ENCODE results near the gene C10orf62.

Gene C10orf62

GRCh38 chr10:97584798-97585438, 4.6 kb upstream of the C10orf62 start:
- no peak for DNase-seq (ENCODE audit: low read depth in 3 of 3)

GRCh38 chr10:97585439-97585811, 4.1 kb upstream of the C10orf62 start:
- DNase-seq (ENCODE audit: low read depth in 3 of 3), result no peak

DNA sequence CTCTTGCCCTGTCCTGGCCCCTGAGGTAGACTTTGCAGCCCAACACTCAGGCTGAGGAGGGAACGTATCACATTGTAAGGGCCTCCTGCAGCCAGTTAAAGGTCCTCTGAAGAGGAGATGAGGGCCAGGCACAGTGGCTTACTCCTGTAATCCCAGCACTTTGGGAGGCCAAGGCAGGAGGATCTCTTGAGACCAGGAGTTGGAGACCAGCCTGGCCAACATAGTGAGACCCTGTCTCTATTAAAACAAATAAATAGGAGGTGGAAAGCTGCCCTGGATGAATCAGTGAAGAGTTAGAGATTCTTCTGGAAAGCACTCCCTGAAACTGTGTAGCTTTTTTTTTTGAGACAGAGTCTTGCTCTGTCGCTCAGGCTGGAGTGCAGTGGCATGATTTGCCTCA, 2.3 kb upstream of the C10orf62 start:
- DNase-seq (ENCODE audit: low read depth in 3 of 3), result no peak

DNA sequence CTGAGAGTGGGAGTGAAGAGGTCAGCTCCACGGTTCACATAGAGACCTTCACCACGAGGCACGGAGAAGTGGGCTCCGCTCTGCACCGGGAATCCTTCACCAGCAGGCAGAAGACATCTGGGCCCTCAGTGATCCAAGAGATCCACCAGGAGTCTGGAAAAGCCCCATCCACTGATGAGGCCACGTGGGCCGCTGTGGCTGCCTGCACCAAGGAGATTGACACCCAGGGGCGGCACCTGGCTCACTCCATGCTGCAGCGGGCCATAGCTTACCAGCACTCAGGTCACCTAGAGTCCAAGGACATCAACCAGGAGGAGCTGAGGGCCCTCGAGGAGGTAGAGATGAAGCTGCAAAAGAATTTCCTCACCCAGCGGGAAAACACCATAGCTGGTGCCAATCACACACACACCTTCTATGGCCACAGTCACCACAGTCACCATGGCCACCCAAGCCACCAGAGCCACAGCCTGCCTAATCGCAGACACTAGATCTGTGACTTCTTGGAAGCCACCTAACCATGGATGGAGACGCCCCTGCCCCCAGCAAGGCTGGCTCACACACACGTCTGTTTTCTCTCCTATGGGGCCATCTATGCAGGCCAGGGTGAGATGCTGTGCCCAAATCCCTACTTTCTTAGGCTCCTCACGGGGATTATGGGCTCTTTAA, 694 bp downstream of the C10orf62 start:
- no peak for DNase-seq (ENCODE audit: low read depth in 3 of 3)

- no peak for DNase-seq (ENCODE audit: low read depth in 3 of 3)
These were observed 1.4 kb downstream of the C10orf62 start for GRCh38 chr10:97590748-97591495.

DNA sequence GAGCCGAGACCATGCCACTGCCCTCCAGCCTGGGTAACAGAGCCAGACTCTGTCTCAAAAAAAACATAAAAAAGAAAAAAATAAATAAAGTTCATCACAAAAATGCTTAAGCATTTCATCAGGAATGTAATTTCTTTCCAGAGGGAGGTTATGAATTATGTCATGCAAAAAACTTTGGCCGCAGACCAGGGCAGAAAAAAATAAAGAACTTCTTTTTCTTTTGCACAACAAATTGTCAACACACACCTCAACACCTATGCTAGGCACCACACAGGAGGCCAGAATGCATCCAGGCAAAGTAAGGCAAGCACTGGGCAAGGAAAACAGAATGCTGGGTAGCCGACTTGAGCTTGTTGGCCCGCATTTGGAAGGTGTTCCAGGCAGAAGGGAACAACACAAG, 3.9 kb downstream of the C10orf62 start:
- no peak for DNase-seq (ENCODE audit: low read depth in 3 of 3)

DNA sequence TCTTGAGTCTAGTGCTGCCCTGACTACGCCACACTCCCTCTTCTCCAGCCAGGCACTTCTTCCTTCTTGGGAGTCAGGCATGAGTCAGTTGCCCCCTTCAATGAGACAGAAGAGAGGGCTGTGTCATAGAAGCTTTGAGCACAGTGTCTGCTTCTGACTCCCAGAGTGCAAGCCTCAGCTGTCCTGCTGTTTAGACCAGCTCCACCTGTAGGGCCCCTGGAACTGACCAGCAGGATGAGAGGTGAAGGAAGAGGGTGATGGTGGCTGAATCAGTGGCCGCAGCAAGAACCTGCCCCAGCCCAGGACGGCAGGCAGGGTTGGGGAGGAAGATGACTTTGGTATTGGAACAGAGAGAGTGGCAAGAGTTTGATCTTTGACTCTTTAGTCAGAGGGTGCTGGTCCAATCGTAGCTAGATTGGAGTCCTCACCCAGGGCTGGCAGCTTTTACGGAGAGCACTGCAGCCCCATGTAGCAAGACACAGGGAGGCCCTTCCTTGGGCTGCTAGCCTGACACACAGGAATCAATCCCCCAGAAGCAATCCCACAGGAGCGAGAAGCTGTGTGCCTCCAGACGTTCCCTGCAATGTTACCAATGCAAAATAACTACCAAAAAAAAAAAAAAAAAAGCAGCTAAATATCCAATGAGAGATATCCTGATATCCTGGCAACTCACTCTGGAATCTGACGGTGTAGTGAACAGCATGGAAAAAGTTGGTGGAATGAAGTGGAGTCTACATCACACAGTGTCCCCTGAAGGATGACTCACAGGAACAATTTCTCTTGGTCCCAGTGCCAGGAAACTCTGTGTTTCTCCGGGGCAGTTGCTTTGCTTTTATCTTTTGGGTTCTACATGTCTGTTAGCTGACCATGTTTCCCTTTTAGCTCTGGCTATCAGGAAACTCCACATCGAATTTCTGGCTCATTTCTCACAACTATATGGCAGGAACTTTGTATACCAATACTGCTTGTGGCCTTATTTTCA, 6.9 kb downstream of the C10orf62 start:
- DNase-seq (ENCODE audit: low read depth in 3 of 3), result no peak

GRCh38 chr10:97597778-97598177, 8.3 kb downstream of the C10orf62 start:
- DNase-seq (ENCODE audit: low read depth in 3 of 3), result no peak

DNA sequence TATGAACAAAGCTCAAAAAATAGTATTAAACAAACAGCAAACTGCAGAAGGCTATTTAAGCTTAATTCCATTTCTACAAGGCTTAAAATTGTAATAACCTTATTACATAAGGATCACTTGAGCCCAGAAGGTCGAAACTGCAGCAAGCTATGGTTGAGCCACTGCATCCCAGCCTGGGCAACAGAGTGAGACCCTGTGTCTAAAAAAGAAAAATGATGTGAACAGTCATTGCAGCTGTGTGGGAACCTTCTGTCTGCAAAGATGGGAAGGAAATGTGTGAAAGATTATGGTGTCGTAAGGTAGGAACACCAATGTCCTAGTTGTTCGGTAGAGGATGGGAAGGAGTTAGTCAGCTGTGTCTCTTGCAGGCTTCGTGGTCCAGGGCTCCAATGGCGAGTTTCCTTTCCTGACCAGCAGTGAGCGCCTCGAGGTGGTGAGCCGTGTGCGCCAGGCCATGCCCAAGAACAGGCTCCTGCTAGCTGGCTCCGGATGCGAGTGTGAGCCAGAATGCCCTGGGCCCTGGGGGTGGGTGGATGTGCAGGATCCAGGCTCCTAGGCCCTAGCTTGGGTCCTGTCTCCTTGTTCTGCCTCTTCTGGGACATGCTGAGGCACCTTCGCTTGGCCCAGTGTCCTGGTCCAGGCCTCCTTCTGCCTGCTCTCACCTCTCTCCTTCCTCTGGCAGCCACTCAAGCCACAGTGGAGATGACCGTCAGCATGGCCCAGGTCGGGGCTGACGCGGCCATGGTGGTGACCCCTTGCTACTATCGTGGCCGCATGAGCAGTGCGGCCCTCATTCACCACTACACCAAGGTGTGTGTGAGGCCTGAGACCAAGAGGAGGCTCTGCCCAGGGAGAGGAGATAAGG, 9.1 kb downstream of the C10orf62 start:
- DNase-seq (ENCODE audit: low read depth in 3 of 3), result no peak

DNA sequence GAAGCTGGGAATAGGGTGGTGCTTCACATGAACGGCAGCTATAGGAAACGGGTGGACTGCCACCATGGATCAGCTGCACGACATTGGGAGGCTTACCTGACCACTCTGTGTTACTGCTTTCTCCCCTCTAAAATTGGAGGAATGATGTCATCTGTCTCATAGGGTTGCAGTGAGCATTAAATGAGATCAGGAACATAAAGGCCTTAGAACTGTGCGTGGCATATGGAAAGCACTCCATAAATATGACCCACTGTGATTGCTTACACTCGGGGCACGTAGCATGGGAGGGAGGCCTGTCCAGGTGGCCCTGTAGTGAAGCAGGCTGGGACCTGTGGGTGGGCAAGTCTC, 9.7 kb downstream of the C10orf62 start:
- DNase-seq (ENCODE audit: low read depth in 3 of 3), result no peak

- DNase-seq (ENCODE audit: low read depth in 3 of 3), result no peak
These were observed 11.1 kb downstream of the C10orf62 start for GRCh38 chr10:97600616-97601015.

DNA sequence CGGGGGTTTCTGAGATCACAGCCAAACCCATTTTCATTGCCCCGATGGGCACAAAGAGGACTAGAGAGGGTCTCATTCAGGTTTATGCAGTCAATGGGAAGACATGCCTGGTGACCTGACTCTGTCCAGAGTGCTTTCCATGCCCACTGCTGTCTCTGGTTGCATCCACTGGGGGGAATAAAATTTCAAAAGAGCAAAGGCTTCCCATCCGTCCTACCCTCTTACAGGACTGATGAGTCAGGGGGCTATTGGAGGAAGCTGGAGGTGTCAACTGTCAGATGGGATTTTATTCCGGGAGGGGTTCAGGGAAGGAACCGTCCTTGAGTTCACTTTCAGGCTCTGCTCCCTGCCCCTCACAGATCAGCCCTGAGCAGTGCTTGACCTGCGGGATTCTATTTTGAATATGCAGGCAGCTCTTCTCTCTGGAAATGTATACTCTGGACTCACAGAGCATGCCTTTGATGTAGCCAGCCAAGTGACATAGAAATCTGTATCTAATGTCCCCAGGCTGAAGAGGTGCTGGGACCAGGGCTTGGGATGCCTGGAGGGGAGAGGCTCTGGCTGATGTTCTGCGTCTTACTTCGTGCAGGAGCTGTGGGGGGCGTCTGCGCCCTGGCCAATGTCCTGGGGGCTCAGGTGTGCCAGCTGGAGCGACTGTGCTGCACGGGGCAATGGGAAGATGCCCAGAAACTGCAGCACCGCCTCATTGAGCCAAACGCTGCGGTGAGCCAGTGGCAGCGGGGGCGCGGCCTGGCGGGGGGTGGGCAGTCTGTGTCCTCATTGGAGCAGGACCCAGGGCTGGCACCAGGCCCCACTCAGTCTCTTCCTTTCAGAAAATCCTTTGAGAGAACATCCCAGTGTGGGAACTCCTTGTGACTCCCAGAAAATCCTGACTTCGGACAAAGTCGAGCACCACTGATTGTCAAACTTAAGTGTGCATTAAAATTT, 12.0 kb downstream of the C10orf62 start:
- no peak for DNase-seq (ENCODE audit: low read depth in 3 of 3)

DNA sequence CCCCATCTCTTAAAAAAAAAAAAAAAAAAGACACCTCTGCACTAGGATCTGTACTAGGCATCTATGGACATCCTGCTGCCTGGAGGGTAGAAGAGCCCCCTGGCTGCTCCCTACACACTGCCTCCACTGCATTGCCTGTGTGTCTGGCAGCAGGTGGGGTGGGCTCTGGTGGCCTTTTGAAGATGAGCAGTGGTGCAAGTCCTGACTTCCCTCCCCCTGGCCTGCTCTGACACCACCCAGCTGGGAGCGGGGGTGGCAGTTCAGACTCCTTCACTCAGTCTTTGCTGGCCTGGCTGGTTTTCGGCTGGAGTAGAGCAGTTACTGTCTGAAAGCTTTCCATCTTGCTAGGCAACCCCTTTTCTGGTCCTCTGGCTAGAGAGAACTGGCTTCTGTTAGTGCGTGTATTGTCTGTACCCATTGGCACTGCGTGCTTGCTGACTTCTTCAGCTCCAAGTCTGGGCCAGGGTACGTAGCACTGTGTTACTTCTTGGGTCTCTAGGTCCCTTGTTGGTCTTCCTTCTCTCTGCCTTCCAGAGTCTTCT, 17.6 kb downstream of the C10orf62 start:
- DNase-seq (ENCODE audit: low read depth in 3 of 3), result no peak

- no peak for DNase-seq (ENCODE audit: low read depth in 3 of 3)
These were observed 19.6 kb downstream of the C10orf62 start for GRCh38 chr10:97608991-97609561.

- no peak for DNase-seq (ENCODE audit: low read depth in 3 of 3)
These were observed 22.0 kb downstream of the C10orf62 start for GRCh38 chr10:97611473-97611872.

DNA sequence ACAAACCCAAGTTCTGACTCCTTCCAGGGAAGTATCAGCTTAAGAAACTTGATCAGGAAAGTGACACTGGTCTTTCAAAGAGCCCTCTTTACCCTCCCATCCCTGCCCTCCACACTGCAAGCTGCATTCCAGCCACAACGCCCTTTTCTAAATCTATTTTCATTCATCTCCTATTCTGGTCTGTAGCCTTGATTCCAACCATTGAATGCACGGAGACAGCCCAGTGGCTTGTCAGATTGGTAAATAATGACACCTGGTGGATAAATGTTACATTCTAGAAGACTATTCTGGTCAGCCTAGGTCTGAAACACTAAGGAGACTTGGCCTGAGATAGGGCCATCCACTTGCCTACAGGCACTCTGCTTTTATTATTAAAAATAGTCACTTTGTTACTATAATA, 22.9 kb downstream of the C10orf62 start:
- DNase-seq (ENCODE audit: low read depth in 3 of 3), result no peak

DNA sequence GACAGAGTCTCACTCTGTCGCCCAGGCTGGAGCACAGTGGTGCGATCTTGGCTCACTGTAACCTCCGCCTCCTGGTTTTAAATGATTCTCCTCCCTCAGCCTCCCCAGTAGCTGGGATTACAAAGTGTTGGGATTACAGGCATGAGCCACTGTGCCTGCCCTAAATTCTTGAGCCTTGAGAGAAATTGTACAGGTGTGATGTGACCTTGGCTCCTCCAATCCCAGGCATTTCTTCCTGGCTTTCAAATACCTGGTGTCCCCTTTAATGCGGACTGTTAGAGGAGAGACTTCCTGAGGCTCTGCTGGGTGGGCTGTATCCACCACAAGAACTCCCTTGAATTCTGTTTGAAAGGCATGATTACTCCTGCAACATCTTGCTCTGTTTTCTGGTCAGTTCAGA, 28.8 kb downstream of the C10orf62 start:
- DNase-seq (ENCODE audit: low read depth in 3 of 3), result no peak

DNA sequence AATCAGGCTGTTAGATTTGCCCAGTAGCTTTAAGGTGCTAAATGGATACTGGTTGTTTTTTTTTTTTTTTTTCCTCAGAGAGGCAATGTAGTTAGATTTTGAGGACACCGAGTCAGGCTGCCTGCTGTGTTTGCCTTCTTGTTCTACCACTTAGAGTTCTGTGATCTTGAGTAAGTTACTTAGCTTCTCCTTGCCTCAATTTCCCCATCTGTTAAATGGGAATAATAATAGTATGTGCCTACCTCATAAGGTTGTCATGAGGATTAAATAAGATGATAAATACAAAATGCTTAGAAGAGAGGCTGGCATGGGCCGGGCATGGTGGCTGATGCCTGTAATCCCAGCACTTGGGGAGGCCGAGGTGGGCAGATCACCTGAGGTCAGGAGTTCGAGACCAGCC, 29.2 kb downstream of the C10orf62 start:
- DNase-seq (ENCODE audit: low read depth in 3 of 3), result no peak

- no peak for DNase-seq (ENCODE audit: low read depth in 3 of 3)
These were observed 33.8 kb downstream of the C10orf62 start for GRCh38 chr10:97623277-97623676.
